ENCODE data around the gene EVPL. TPM values are rescaled to one million over a fixed set of nuclear protein-coding genes. Genes with fewer than 3 reads are reported as not detected.

Gene EVPL
- total and polyA plus RNA-seq, 2 donors (not counting 3 experiments of a cell fraction or from before 2014, with no cell fraction given): not detected

GRCh38 chr17:76076146-76076764 is 49.1 kb upstream of the EVPL start:
- Histone ChIP-seq H3K9me3 (replicated peaks; ENCODE audit: control insufficient read depth, insufficient read depth, low read length) (no peaks in the 10 kb centered on the region), H3K27ac (ENCODE audit: insufficient read depth, low read depth, low read length) (no peak overlapping the region), H3K4me1 (ENCODE audit: control insufficient read depth, extremely low read depth, insufficient read depth, low read length) (peaks cover 9% of the 10 kb centered on the region), H3K9ac (replicated peaks; ENCODE audit: extremely low read depth, insufficient read depth, low read length) (no peak overlapping the region), H3K4me3 (replicated peaks in 1 of 3; ENCODE audit: insufficient read depth in 1 of 3, low read depth in 1 of 3, low read length in 3 of 3) (no peak overlapping the region), H2AFZ (ENCODE audit: low read depth, low read length) (no peak overlapping the region), H3K36me3 (ENCODE audit: control insufficient read depth in 2 of 2, extremely low read depth in 1 of 2, insufficient read depth in 2 of 2, low read length in 2 of 2) (no peaks in the 10 kb centered on the region), H3K9me1 (replicated peaks; ENCODE audit: control insufficient read depth, extremely low read depth, insufficient read depth, low read length) (no peaks in the 10 kb centered on the region), H4K20me1 (replicated peaks; ENCODE audit: control insufficient read depth, extremely low read depth, insufficient read depth, low read length) (no peaks in the 10 kb centered on the region), H3K27me3 (ENCODE audit: control insufficient read depth in 2 of 2, insufficient read depth in 2 of 2, low read length in 2 of 2) (peaks cover 67 to 73% of the 10 kb centered on the region in 2 experiments), H3K4me2 (ENCODE audit: insufficient read depth, low read length) (no peak overlapping the region), H3K79me2 (ENCODE audit: control insufficient read depth, insufficient read depth, low read length) (peaks cover 13% of the 10 kb centered on the region)
- FAIRE-seq (no peak), DNase-seq (ENCODE audit: low read depth, low spot score) (no peak)
- CTCF ChIA-PET: interaction anchor here (0.9 to 1.3 kb wide), 2 partner anchors 203 to 332 kb away, joined by 3 read pairs; no protein-coding TSS in a partner anchor
- no peak for TF ChIP-seq POLR2AphosphoS5 (IDR thresholded peaks at IDR 0.05; ENCODE audit: insufficient read depth, low read depth, low read length)
- no peak for TF ChIP-seq FOS (IDR thresholded peaks at IDR 0.05; ENCODE audit: borderline replicate concordance, insufficient read depth, low read length)
- no peak for TF ChIP-seq POLR2A (IDR thresholded peaks at IDR 0.05; ENCODE audit: low read depth, low read length)
- no peak for TF ChIP-seq GATA2 (IDR thresholded peaks at IDR 0.05; ENCODE audit: insufficient read depth, insufficient read length, low read depth, low read length)
- TF ChIP-seq, protein P1, sequence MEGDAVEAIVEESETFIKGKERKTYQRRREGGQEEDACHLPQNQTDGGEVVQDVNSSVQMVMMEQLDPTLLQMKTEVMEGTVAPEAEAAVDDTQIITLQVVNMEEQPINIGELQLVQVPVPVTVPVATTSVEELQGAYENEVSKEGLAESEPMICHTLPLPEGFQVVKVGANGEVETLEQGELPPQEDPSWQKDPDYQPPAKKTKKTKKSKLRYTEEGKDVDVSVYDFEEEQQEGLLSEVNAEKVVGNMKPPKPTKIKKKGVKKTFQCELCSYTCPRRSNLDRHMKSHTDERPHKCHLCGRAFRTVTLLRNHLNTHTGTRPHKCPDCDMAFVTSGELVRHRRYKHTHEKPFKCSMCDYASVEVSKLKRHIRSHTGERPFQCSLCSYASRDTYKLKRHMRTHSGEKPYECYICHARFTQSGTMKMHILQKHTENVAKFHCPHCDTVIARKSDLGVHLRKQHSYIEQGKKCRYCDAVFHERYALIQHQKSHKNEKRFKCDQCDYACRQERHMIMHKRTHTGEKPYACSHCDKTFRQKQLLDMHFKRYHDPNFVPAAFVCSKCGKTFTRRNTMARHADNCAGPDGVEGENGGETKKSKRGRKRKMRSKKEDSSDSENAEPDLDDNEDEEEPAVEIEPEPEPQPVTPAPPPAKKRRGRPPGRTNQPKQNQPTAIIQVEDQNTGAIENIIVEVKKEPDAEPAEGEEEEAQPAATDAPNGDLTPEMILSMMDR (IDR thresholded peaks at IDR 0.05; ENCODE audit: extremely low read depth in 1 of 2, insufficient read depth in 1 of 2, low read depth in 1 of 2, low read length in 2 of 2): no peak
- TF ChIP-seq MYC (IDR thresholded peaks at IDR 0.05; ENCODE audit: low read depth, low read length): no peak
- no peak for TF ChIP-seq EZH2 (IDR thresholded peaks at IDR 0.05; ENCODE audit: borderline replicate concordance, low read depth, low read length, severe bottlenecking)
- TF ChIP-seq MAX (IDR thresholded peaks at IDR 0.05; ENCODE audit: insufficient read depth, insufficient read length): no peak
- no peak for TF ChIP-seq JUN (IDR thresholded peaks at IDR 0.05; ENCODE audit: borderline replicate concordance, insufficient read depth, insufficient read length, low read depth)
- intact Hi-C loops (cut with micrococcal nuclease) (loop anchor here (5.0 kb wide), 1 partner anchor 64 kb away; no protein-coding TSS in a partner anchor), dilution Hi-C loops (cut with MboI; ENCODE audit: extremely low pct_ligation_motif_present, low sequenced_read_pairs) (no loop called here)
- POLR2A ChIA-PET: no interaction called here
- BruUV-seq (replicated peaks): no TSS peak
